GM12874 (cell line): ENCODE data around the gene HHAT.

Experiments
- TF ChIP-seq, protein P1 (sequence below): IDR thresholded peaks from 2 replicates; pipeline ENCODE4 v1.5.1; 2011; ENCODE audit warnings: low read depth, mild to moderate bottlenecking, control low read depth, low read length, moderate library complexity; ENCODE audit not compliant: insufficient read depth

The HHAT gene

GRCh38 chr1:210605099-210605498, 276.4 kb downstream of the HHAT start:
- TF ChIP-seq, protein P1, sequence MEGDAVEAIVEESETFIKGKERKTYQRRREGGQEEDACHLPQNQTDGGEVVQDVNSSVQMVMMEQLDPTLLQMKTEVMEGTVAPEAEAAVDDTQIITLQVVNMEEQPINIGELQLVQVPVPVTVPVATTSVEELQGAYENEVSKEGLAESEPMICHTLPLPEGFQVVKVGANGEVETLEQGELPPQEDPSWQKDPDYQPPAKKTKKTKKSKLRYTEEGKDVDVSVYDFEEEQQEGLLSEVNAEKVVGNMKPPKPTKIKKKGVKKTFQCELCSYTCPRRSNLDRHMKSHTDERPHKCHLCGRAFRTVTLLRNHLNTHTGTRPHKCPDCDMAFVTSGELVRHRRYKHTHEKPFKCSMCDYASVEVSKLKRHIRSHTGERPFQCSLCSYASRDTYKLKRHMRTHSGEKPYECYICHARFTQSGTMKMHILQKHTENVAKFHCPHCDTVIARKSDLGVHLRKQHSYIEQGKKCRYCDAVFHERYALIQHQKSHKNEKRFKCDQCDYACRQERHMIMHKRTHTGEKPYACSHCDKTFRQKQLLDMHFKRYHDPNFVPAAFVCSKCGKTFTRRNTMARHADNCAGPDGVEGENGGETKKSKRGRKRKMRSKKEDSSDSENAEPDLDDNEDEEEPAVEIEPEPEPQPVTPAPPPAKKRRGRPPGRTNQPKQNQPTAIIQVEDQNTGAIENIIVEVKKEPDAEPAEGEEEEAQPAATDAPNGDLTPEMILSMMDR = no peak

DNA sequence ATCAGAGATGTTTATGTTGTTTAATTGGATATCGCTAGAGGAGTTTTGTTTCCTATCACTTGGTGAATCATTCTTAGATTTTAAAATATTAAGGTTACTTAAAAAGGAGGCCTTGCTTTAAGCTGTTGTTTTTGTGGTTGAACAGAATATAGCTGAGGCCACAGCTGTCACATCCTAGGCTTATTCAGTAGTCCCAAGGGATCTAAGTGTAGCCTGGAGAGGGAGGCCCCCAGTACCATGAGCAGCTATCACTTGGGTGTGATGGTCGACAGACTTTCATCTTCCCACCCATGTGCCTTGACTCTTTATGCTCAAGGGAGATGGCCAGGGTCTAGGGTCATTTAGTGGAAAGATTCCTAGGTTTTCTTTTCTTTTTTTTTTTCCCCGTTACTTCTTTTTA, 278.7 kb downstream of the HHAT start:
- TF ChIP-seq, protein P1 = no peak

DNA sequence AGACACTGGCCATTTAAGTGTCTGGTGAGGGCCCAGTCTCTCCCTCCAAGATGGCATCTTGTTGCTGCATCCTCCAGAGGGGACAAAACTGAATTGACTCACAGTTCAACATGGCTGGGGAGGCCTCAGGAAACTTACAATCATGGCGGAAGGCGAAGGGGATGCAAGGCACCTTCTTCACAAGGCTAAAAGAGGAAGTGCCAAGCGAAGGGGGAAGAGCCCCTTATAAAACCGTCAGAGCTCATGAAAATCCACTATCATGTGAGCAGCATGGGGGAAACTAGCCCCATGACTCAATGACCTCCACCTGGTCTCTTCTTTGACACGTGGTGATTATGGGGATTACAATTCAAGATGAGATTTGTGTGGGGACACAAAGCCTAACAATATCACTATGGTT, 280.1 kb downstream of the HHAT start:
- TF ChIP-seq, protein P1 = no peak

GRCh38 chr1:210616356-210616755, 287.7 kb downstream of the HHAT start:
- TF ChIP-seq, protein P1 = no peak

GRCh38 chr1:210617293-210617692, 288.6 kb downstream of the HHAT start:
- TF ChIP-seq, protein P1 = no peak

GRCh38 chr1:210618369-210618768, 289.7 kb downstream of the HHAT start:
- TF ChIP-seq, protein P1 = no peak

DNA sequence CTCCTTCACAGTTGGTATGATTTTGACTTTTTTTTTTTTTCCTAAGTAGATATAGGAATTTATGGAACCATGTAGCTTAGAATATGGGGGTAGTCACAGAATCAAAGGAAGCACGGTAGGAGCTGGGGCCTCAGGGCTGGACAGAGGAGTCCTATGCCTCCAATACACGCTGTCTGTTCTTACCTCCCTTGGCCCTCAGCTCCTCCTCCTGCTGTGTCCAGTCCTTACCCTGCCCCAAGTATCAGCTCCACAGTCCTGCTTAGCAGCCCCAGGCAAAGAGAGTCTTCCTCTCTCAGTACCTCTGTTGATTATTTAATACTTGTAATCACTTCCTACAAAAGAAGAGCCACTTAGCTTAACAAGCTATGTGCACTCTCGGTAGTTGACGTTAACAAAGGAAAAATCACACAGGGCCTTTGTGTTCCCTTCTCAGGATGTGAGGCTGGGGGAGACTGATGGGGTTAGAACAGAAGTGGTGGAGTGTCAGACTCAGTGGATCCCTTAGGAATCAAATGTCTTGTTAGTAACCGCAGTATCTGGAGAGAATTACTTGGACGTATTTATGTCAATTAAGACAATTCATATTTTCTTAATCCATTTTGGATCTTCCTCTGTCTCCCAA, 292.3 kb downstream of the HHAT start:
- TF ChIP-seq, protein P1 = no peak
